GM23248 (cell line): ENCODE measurements around the gene SPHKAP. TPM values are rescaled to one million over a fixed set of nuclear protein-coding genes. Genes with fewer than 3 reads are reported as not detected.

Source experiments
- DNase-seq: peaks from one replicate; pipeline ENCODE4 v3.0.0-alpha.2; 2015
- H2AFZ ChIP-seq: fragments of 200-600 bp; sonication (generic); 2 replicates; pipeline ENCODE4 v1.6.1; 2016; ENCODE audit warnings: antibody characterized with exemption
- H3F3A ChIP-seq: fragments of 200-600 bp; sonication (generic); 2 replicates; pipeline ENCODE4 v1.6.1; 2016; ENCODE audit warnings: mild to moderate bottlenecking, antibody characterized with exemption, mixed run types; ENCODE audit not compliant: insufficient read depth
- H3K27ac ChIP-seq: fragments of 200-600 bp; sonication (generic); 2 replicates; pipeline ENCODE4 v1.5.1; 2016; ENCODE audit warnings: mild to moderate bottlenecking
- H3K27me3 ChIP-seq: fragments of 200-600 bp; sonication (generic); replicated peaks from 2 replicates; pipeline ENCODE4 v1.6.1; 2016; ENCODE audit warnings: mild to moderate bottlenecking; ENCODE audit not compliant: insufficient read depth
- H3K36me3 ChIP-seq: fragments of 200-600 bp; sonication (generic); 2 replicates; pipeline ENCODE4 v1.6.1; 2016; ENCODE audit warnings: low read depth, mild to moderate bottlenecking
- H3K4me1 ChIP-seq: fragments of 200-600 bp; sonication (generic); 2 replicates; pipeline ENCODE4 v1.6.1; 2016; ENCODE audit warnings: mild to moderate bottlenecking; ENCODE audit not compliant: insufficient read depth
- H3K4me2 ChIP-seq: fragments of 200-600 bp; sonication (generic); one replicate; pipeline ENCODE4 v1.6.1; 2016; ENCODE audit warnings: mild to moderate bottlenecking; ENCODE audit not compliant: unreplicated experiment
- H3K4me3 ChIP-seq: fragments of 200-600 bp; sonication (generic); 2 replicates; pipeline ENCODE4 v1.5.1; 2016; ENCODE audit warnings: mild to moderate bottlenecking
- H3K79me2 ChIP-seq: fragments of 200-600 bp; sonication (generic); 2 replicates; pipeline ENCODE4 v1.6.1; 2016; ENCODE audit warnings: mild to moderate bottlenecking; ENCODE audit not compliant: insufficient read depth
- H3K9ac ChIP-seq: fragments of 200-600 bp; sonication (generic); 2 replicates; pipeline ENCODE4 v1.6.1; 2016; ENCODE audit warnings: mild to moderate bottlenecking
- H3K9me2 ChIP-seq: fragments of 200-600 bp; sonication (generic); 2 replicates; pipeline ENCODE4 v1.6.1; 2016; ENCODE audit warnings: mixed run types, mild to moderate bottlenecking, moderate library complexity; ENCODE audit not compliant: insufficient read depth
- H3K9me3 ChIP-seq: fragments of 200-600 bp; sonication (generic); one replicate; pipeline ENCODE4 v1.6.1; 2017; ENCODE audit warnings: low read depth
- H4K20me1 ChIP-seq: fragments of 200-600 bp; sonication (generic); 2 replicates; pipeline ENCODE4 v1.6.0; 2016; ENCODE audit not compliant: insufficient read depth
- EZH2 ChIP-seq: fragments of 200-600 bp; sonication (generic); IDR thresholded peaks from 2 replicates; pipeline ENCODE4 v1.6.1; 2018; ENCODE audit warnings: antibody characterized with exemption, mild to moderate bottlenecking; ENCODE audit not compliant: insufficient read depth, poor library complexity, severe bottlenecking
- EZH2phosphoT487 ChIP-seq: fragments of 200-600 bp; sonication (generic); IDR thresholded peaks from 2 replicates; pipeline ENCODE4 v1.6.1; 2018; ENCODE audit warnings: antibody characterized with exemption, moderate library complexity, mild to moderate bottlenecking, low read depth; ENCODE audit not compliant: insufficient read depth
- WGBS, 2 experiments: methylation state at CpG; one replicate each; pipeline ENCODE4 v1.1.6; 2015 to 2017; ENCODE audit warnings: low lambda C conversion rate in 2 of 2, low coverage in 1 of 2; ENCODE audit errors: missing lambda C conversion rate in 2 of 2; 5-methylcytosine and 5-hydroxymethylcytosine counted together
- in situ Hi-C: fragments of 300-500 bp; cut with MboI; formaldehyde crosslinking; loops from 2 replicates; pipeline ENCODE4 v1.15.0; 2020
- polyA plus RNA-seq: library from polyadenylated mRNA; unstranded; fragments of >200 nt; fragmentation: Nextera tagmentation; extraction: Ambion mirVana; gene quantifications from 2 replicates; pipeline ENCODE4 v1.2.1, GENCODE V29; 2016
- total RNA-seq: library from RNA; depleted of rRNA; stranded (reverse); fragments of >200 nt; shearing (Covaris generic); gene quantifications from 2 replicates; pipeline ENCODE4 v1.2.3, GENCODE V29; 2014

SPHKAP gene
- total and polyA plus RNA-seq, 2 experiments from 2014 or later: 0.04 to 0.32 TPM

- Histone ChIP-seq H3K4me3 (no peak overlapping the region), H3K36me3 (no peaks in the 10 kb centered on the region), H3K9ac (no peak overlapping the region), H3K27ac (no peak overlapping the region), H3K9me3 (no peaks in the 10 kb centered on the region), H3K9me2 (no peaks in the 10 kb centered on the region), H4K20me1 (no peaks in the 10 kb centered on the region), H2AFZ (no peak overlapping the region), H3K27me3 (no peaks in the 10 kb centered on the region), H3F3A (no peaks in the 10 kb centered on the region), H3K79me2 (no peaks in the 10 kb centered on the region), H3K4me2 (no peak overlapping the region), H3K4me1 (no peaks in the 10 kb centered on the region)
- no peak for TF ChIP-seq EZH2phosphoT487
- TF ChIP-seq EZH2: no peak
- in situ Hi-C loops: no loop called here
- 85 to 88% methylated on average over 8 of the region's 8 CpGs for WGBS, 2 experiments
- DNase-seq: no peak
These were observed 75.8 kb downstream of the SPHKAP start for GRCh38 chr2:228105526-228106250.

GRCh38 chr2:228104215-228104614, 77.3 kb downstream of the SPHKAP start:
- Histone ChIP-seq H4K20me1 (no peaks in the 10 kb centered on the region), H3F3A (no peaks in the 10 kb centered on the region), H3K9me2 (no peaks in the 10 kb centered on the region), H3K4me1 (no peaks in the 10 kb centered on the region), H2AFZ (no peak overlapping the region), H3K4me2 (no peak overlapping the region), H3K27me3 (no peaks in the 10 kb centered on the region), H3K36me3 (no peaks in the 10 kb centered on the region), H3K27ac (no peak overlapping the region), H3K9ac (no peak overlapping the region), H3K4me3 (no peak overlapping the region), H3K9me3 (no peaks in the 10 kb centered on the region), H3K79me2 (no peaks in the 10 kb centered on the region)
- DNase-seq: no peak
- 48 to 54% methylated on average over 2 of the region's 2 CpGs for WGBS, 2 experiments
- in situ Hi-C loops: no loop called here
- no peak for TF ChIP-seq EZH2
- no peak for TF ChIP-seq EZH2phosphoT487

GRCh38 chr2:228103379-228103778, 78.1 kb downstream of the SPHKAP start:
- H3K36me3 ChIP-seq: no peaks in the 10 kb centered on the region
- H3F3A ChIP-seq: no peaks in the 10 kb centered on the region
- H3K9me2 ChIP-seq: no peaks in the 10 kb centered on the region
- no peak for DNase-seq
- WGBS, 2 experiments: 52% methylated on average over 5 of the region's 5 CpGs
- no peaks in the 10 kb centered on the region for H4K20me1 ChIP-seq
- TF ChIP-seq EZH2: no peak
- no peak for TF ChIP-seq EZH2phosphoT487
- H3K9ac ChIP-seq: no peak overlapping the region
- in situ Hi-C loops: no loop called here
- no peak overlapping the region for H3K27ac ChIP-seq
- no peaks in the 10 kb centered on the region for H3K27me3 ChIP-seq
- no peak overlapping the region for H2AFZ ChIP-seq
- no peaks in the 10 kb centered on the region for H3K4me1 ChIP-seq
- no peak overlapping the region for H3K4me3 ChIP-seq
- H3K9me3 ChIP-seq: no peaks in the 10 kb centered on the region
- no peaks in the 10 kb centered on the region for H3K79me2 ChIP-seq
- H3K4me2 ChIP-seq: no peak overlapping the region

- H4K20me1 ChIP-seq: no peaks in the 10 kb centered on the region
- WGBS, 2 experiments: 74 to 75% methylated on average over 4 of the region's 4 CpGs
- TF ChIP-seq EZH2phosphoT487: no peak
- no peaks in the 10 kb centered on the region for H3K9me2 ChIP-seq
- H3K36me3 ChIP-seq: no peaks in the 10 kb centered on the region
- no peaks in the 10 kb centered on the region for H3K9me3 ChIP-seq
- H3K4me2 ChIP-seq: no peak overlapping the region
- in situ Hi-C loops: no loop called here
- H3K27ac ChIP-seq: no peak overlapping the region
- no peaks in the 10 kb centered on the region for H3F3A ChIP-seq
- no peaks in the 10 kb centered on the region for H3K4me1 ChIP-seq
- no peak overlapping the region for H3K9ac ChIP-seq
- no peak overlapping the region for H2AFZ ChIP-seq
- H3K4me3 ChIP-seq: no peak overlapping the region
- no peaks in the 10 kb centered on the region for H3K27me3 ChIP-seq
- DNase-seq: peak; percentile 10
- no peaks in the 10 kb centered on the region for H3K79me2 ChIP-seq
These were observed 78.5 kb downstream of the SPHKAP start for GRCh38 chr2:228102949-228103348.
